GM10266 (cell line): ENCODE results near the gene TNFRSF25.
A peak's percentile ranks its signal among the peaks of the same experiment; 100 is the strongest.

Source experiments
- DNase-seq: peaks from one replicate; pipeline ENCODE4 v3.0.0; 2012; ENCODE audit errors: extremely low spot score
- TF ChIP-seq, protein P1 (sequence below): IDR thresholded peaks from 2 replicates; pipeline ENCODE4 v1.5.1; 2012; ENCODE audit warnings: mild to moderate bottlenecking, low read depth; ENCODE audit not compliant: control insufficient read depth, insufficient read depth; ENCODE audit errors: missing control alignments

TNFRSF25 gene

GRCh38 chr1:6472391-6472790 lies 6.4 kb upstream of the TNFRSF25 start:
- DNase-seq: no peak
- TF ChIP-seq, protein P1, sequence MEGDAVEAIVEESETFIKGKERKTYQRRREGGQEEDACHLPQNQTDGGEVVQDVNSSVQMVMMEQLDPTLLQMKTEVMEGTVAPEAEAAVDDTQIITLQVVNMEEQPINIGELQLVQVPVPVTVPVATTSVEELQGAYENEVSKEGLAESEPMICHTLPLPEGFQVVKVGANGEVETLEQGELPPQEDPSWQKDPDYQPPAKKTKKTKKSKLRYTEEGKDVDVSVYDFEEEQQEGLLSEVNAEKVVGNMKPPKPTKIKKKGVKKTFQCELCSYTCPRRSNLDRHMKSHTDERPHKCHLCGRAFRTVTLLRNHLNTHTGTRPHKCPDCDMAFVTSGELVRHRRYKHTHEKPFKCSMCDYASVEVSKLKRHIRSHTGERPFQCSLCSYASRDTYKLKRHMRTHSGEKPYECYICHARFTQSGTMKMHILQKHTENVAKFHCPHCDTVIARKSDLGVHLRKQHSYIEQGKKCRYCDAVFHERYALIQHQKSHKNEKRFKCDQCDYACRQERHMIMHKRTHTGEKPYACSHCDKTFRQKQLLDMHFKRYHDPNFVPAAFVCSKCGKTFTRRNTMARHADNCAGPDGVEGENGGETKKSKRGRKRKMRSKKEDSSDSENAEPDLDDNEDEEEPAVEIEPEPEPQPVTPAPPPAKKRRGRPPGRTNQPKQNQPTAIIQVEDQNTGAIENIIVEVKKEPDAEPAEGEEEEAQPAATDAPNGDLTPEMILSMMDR: peak; percentile 33

- TF ChIP-seq, protein P1: no peak
- DNase-seq: no peak
These were observed 6.0 kb upstream of the TNFRSF25 start for GRCh38 chr1:6471970-6472368.

DNA sequence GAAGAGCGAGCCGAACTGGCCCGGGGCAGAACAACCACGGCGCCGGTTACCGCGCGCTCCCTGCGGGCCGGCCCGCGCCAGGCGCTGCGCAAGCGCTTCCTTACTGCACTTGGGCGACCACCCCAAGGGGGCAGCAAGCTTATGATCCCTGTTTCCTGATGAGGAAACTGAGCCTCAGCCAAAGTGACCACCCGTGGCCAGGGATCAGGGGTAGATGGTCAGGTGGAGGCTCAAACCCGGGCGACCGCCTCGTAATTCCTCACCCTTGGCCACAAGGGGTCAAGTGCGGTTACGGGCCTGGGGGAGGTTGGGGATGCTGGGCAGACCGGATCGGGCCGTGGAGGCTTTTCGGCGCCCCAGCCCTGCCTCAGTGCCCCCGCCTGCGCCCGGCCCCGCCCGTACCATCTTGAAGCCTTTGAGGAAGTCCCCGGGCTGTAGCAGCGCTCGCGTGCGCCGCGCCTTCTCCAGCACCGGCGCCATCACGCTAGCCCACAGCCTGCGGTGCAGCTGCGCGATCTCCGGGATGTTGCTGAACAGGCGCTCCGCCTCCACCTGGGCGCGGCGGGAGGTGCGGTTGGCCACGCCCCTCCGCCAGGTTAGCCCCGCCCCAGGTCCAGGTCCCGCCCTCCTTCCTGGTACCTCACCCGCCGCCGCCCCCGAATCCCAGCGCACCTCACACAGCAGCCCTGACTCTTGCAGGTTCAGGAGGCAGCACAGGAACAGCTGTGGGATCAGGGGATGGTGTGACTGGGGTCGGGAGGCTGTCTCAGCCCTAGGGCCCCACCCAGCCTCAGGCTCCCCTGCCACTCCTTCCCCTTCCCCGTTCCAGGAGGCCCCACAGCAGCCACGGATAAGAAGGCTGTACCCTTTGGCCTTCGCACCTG lies 5.4 kb upstream of the TNFRSF25 start:
- TF ChIP-seq, protein P1: no peak
- DNase-seq: no peak

DNA sequence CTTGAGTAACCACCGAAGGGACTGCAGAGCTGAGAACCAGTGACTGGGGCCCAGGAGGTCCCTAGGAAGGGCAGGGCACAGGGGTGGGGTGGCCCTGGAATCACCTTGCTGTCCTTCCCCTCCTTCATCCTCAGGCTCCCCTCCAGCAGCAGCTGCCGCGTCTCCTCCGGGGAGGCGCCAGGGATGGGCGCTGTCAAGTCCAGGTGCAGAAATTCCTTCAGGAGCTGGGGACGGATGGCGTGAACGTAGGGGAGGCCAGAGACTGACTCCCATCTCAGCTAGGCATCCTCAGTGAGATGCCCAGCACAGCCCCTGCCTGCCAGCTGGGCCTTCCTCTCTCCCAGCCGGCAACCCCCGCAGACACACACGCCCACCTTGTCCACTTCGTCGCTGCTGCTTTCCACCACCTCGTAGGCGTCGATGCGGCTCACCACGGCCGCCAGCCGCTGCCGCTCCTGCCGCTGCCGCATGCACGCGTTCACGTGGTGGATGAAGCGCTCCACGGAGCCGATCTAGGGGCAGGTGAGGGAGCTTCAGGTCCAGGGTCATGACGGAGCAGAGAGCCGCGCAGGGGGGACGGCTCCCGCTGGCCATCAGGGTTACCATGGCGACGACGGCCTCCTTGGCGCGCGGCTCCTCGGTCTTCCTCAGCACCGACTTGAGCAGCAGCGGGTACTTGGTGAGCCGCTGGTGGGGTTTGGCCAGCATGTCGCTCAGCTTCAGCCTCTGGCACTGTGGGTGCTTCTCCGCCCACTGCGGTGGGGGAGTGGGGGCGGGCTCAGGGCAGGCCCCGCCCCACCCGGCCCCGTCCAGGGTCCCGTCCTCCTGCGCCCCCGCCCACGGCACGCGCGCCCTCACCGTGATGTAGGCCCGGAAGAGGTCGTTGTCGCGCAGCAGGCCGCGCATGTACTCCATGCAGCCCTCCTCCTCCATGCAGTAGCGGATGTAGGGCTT lies 4.4 kb upstream of the TNFRSF25 start:
- TF ChIP-seq, protein P1: no peak
- DNase-seq: no peak

DNA sequence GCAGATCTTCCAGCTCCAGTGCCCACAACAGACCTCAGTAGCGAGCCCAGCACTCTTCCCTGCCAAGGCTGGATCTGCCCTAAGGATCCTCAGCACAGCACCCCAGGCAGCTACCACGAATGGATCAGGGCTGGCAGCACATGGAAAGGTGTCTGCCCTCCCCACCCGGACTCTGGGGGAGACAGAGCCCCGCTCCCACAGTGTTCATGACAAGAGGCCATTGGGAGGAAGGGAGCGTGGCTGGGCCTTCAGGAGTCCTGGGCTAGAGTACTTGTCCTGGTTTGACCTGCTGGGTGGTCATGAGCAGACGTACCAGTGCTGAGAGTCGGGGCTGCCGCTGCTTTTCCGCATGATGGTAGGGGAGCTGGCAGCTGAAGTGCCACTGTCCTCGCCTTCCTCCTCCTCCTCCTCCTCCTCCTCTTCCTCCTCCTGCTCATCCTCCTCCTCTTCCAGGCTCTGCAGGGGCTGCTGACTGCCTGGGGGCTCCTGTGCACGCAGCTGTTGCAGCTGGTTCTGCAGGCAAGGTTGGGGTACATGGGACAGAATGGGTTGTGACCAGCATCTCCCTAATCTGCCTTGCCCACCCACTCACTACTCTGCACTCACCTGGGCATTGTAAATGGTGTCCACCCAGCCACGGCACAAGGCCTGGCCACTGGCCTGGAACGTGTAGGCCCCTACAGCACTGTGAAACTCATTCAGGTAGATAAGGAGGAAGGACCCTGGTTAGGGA lies 2.9 kb upstream of the TNFRSF25 start:
- TF ChIP-seq, protein P1: no peak
- DNase-seq: no peak

DNA sequence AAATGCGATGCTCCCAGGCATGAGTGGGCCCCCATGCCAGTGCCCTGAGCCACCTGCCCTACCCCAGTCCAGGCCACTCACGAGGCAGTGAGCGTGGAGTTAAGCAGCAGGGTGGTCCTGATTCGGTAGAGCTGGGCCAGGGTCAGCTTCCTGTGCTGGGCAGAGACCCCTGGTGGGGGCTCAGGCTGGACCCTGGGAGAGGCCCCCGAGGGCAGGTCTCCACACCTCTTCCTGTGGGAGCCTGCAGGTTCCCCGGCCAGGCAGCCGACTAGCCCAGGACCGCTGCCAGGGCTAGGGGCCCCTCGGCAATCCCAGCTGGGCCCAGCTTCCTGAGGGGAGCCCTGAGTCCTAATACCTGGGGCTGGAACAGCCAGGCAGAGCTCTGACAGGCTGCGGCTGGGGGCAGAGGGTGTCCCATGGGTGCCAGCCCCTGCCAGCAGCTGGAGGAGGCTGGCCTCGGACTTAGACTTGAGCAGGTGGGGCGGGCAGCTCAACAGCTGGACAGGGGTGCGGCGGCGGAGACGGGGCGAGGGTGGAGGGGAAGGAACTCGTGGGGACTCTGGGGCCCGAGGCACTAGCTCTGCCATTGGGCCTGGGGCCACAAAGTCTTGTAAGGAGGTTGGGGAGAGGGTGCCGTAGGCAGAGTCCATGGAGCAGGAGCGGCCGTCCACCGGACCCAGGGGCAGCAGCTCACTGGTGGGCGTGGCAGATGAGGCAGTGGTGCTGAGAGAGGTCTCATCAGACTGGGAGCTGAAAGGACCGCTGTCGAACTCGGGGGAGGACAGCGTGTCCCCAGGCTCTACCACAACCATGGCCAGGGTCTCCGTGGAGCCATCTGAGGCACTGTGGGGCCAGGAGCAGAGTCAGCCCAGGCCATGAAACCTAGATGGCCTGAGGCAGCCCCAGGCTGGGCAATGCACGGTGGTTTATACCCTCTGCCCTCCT lies 2.0 kb upstream of the TNFRSF25 start:
- no peak for DNase-seq
- TF ChIP-seq, protein P1: no peak
